SK-N-MC (cell line): ENCODE data around the gene TMEM63C.

ENCODE experiments used
- EZH2 ChIP-seq: fragments of 200-600 bp; sonication (generic); IDR thresholded peaks from one replicate; pipeline ENCODE4 v1.6.1; 2017; ENCODE audit warnings: antibody characterized with exemption
- FOXP2 ChIP-seq: optimal IDR thresholded peaks from 2 replicates; pipeline ENCODE3; 2011; ENCODE audit warnings: mild to moderate bottlenecking, moderate library complexity; ENCODE audit not compliant: insufficient read depth; ENCODE audit errors: extremely low read length, control extremely low read depth
- POLR2AphosphoS5 ChIP-seq: IDR thresholded peaks from 2 replicates; pipeline ENCODE4 v1.6.1; 2012; ENCODE audit warnings: mild to moderate bottlenecking, low read depth, low read length, borderline replicate concordance

DNA sequence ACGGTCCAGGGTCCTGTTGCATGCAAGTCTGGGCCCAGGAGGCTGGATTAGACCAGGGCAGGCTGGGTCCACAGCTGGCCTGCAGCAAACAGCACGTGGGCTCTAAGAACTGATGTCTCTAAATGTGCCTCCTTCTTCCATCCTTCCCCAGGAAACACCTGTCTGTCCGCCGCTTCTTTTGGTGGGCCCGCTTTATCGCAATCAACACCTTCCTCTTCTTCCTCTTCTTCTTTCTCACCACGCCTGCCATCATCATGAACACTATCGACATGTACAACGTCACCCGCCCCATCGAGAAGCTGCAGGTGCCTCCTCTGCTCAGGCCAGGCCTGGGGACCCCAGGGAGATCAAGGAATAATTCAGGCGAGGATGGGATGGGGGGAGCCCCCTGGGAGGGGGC lies 61.2 kb downstream of the TMEM63C start:
- TF ChIP-seq POLR2AphosphoS5: no peak
- TF ChIP-seq EZH2: no peak
- no peak for TF ChIP-seq FOXP2
